Erythroblast (primary cell): ENCODE data around the gene SAPCD2.

Source experiments
- GATA1 ChIP-seq: IDR thresholded peaks from 2 replicates; pipeline ENCODE4 v1.6.1; 2011; ENCODE audit warnings: low read depth, mild to moderate bottlenecking, control low read depth, low read length, moderate library complexity
- POLR2A ChIP-seq: IDR thresholded peaks from 2 replicates; pipeline ENCODE4 v1.6.1; 2011; ENCODE audit warnings: mild to moderate bottlenecking, low read length

- TF ChIP-seq POLR2A (no peak), GATA1 (no peak)
These were observed 46.8 kb downstream of the SAPCD2 start for GRCh38 chr9:137023583-137023991.
